Kidney epithelial cell (primary cell): ENCODE results near the gene CYBA. TPM values are rescaled to one million over a fixed set of nuclear protein-coding genes. Genes with fewer than 3 reads are reported as not detected.

ENCODE experiments used
- DNase-seq: peaks from one replicate; pipeline ENCODE4 v3.0.0-alpha.2; 2010; ENCODE audit warnings: low read depth
- H3K27me3 ChIP-seq: 2 replicates; pipeline ENCODE4 v1.6.0; 2011; ENCODE audit warnings: low read length; ENCODE audit not compliant: control insufficient read depth, insufficient read depth
- H3K36me3 ChIP-seq: 2 replicates; pipeline ENCODE4 v1.5.1; 2011; ENCODE audit warnings: low read length; ENCODE audit not compliant: control insufficient read depth, insufficient read depth
- H3K4me3 ChIP-seq: 2 replicates; pipeline ENCODE4 v1.5.1; 2011; ENCODE audit warnings: low read depth, mild to moderate bottlenecking, control low read depth, low read length
- CTCF ChIP-seq: IDR thresholded peaks from 2 replicates; pipeline ENCODE4 v1.5.1; 2011; ENCODE audit warnings: mild to moderate bottlenecking, moderate library complexity, low read length, control low read depth, inconsistent platforms; ENCODE audit not compliant: insufficient read depth, poor library complexity, severe bottlenecking
- total RNA-seq: library from RNA; depleted of rRNA; stranded (reverse); fragments of >200 nt; gene quantifications from 2 replicates; pipeline ENCODE4 v1.2.3, GENCODE V29; 2015

The CYBA gene
- total RNA-seq, 1 donor from 2014 or later = 734 TPM

- no peak for DNase-seq
- Histone ChIP-seq H3K4me3 (no peak overlapping the region), H3K36me3 (no peaks in the 10 kb centered on the region), H3K27me3 (peaks cover 7% of the 10 kb centered on the region)
- no peak for TF ChIP-seq CTCF
Measured at GRCh38 chr16:88645455-88645854, 5.4 kb downstream of the CYBA start.

- Histone ChIP-seq H3K4me3 (no peak overlapping the region), H3K27me3 (peaks cover 25% of the 10 kb centered on the region), H3K36me3 (no peaks in the 10 kb centered on the region)
- DNase-seq = no peak
- TF ChIP-seq CTCF = no peak
Measured at GRCh38 chr16:88643644-88643932, 7.3 kb downstream of the CYBA start.

GRCh38 chr16:88642881-88643643 lies 7.8 kb downstream of the CYBA start:
- TF ChIP-seq CTCF = no peak
- H3K36me3 ChIP-seq = no peaks in the 10 kb centered on the region
- no peak overlapping the region for H3K4me3 ChIP-seq
- no peak for DNase-seq
- H3K27me3 ChIP-seq = peaks cover 31% of the 10 kb centered on the region

- no peak for DNase-seq
- Histone ChIP-seq H3K27me3 (peaks cover 34% of the 10 kb centered on the region), H3K36me3 (no peaks in the 10 kb centered on the region), H3K4me3 (no peak overlapping the region)
- no peak for TF ChIP-seq CTCF
Measured at GRCh38 chr16:88640498-88641247, 10.2 kb downstream of the CYBA start.

- DNase-seq = no peak
- Histone ChIP-seq H3K36me3 (no peaks in the 10 kb centered on the region), H3K4me3 (no peak overlapping the region), H3K27me3 (peaks cover 34% of the 10 kb centered on the region)
- TF ChIP-seq CTCF = no peak
Measured at GRCh38 chr16:88640039-88640495, 10.8 kb downstream of the CYBA start.
